Astrocyte (in vitro differentiated cells and primary cell): ENCODE results near the gene DYNLT2. TPM values are rescaled to one million over a fixed set of nuclear protein-coding genes. Genes with fewer than 3 reads are reported as not detected.

ENCODE experiments used
- DNase-seq: peaks from one replicate; pipeline ENCODE4 v3.0.0-alpha.2; 2010; ENCODE audit warnings: low read depth
- FAIRE-seq: peaks from 2 replicates; lab custom pipeline; 2011; peaks lifted over from hg19 to GRCh38; lab: Jason Lieb, UNC
- H2AFZ ChIP-seq: 2 replicates; pipeline ENCODE4 v1.6.0; 2012; ENCODE audit warnings: low read depth, low read length, inconsistent platforms
- H3K27ac ChIP-seq: 2 replicates; pipeline ENCODE4 v1.5.1; 2011; ENCODE audit warnings: low read depth, low read length, inconsistent platforms
- H3K27me3 ChIP-seq: 2 replicates; pipeline ENCODE4 v1.6.0; 2011; ENCODE audit warnings: low read length, inconsistent platforms; ENCODE audit not compliant: insufficient read depth
- H3K36me3 ChIP-seq: 2 replicates; pipeline ENCODE4 v1.5.1; 2011; ENCODE audit warnings: low read length, inconsistent platforms; ENCODE audit not compliant: insufficient read depth
- H3K4me1 ChIP-seq: 2 replicates; pipeline ENCODE4 v1.5.1; 2011; ENCODE audit warnings: low read length, inconsistent platforms; ENCODE audit not compliant: insufficient read depth
- H3K4me2 ChIP-seq: 2 replicates; pipeline ENCODE4 v1.6.0; 2012; ENCODE audit warnings: low read length, inconsistent platforms
- H3K4me3 ChIP-seq: 2 replicates; pipeline ENCODE4 v1.5.1; 2011; ENCODE audit warnings: low read depth, mild to moderate bottlenecking, low read length, inconsistent platforms; ENCODE audit not compliant: insufficient read depth
- H3K79me2 ChIP-seq: 2 replicates; pipeline ENCODE4 v1.6.0; 2012; ENCODE audit warnings: mild to moderate bottlenecking, low read length, inconsistent platforms; ENCODE audit not compliant: insufficient read depth
- H3K9ac ChIP-seq: 2 replicates; pipeline ENCODE4 v1.6.0; 2012; ENCODE audit warnings: mild to moderate bottlenecking, low read length, inconsistent platforms
- H3K9me3 ChIP-seq: 2 replicates; pipeline ENCODE4 v1.5.1; 2012; ENCODE audit warnings: low read depth, mild to moderate bottlenecking, low read length, inconsistent platforms; ENCODE audit not compliant: insufficient read depth
- H4K20me1 ChIP-seq: 2 replicates; pipeline ENCODE4 v1.6.0; 2012; ENCODE audit warnings: low read length, inconsistent platforms; ENCODE audit not compliant: insufficient read depth
- H3K27ac Mint-ChIP-seq: one replicate; pipeline ENCODE4 v1.8.0; 2021; ENCODE audit warnings: mild to moderate bottlenecking, mixed read lengths; ENCODE audit not compliant: unreplicated experiment
- H3K27me3 Mint-ChIP-seq: one replicate; pipeline ENCODE4 v1.8.0; 2021; ENCODE audit warnings: low read depth, mixed read lengths; ENCODE audit not compliant: unreplicated experiment
- H3K36me3 Mint-ChIP-seq: one replicate; pipeline ENCODE4 v1.8.0; 2021; ENCODE audit warnings: low read depth, mixed read lengths; ENCODE audit not compliant: unreplicated experiment
- H3K4me1 Mint-ChIP-seq: one replicate; pipeline ENCODE4 v1.8.0; 2021; ENCODE audit warnings: low read depth, mixed read lengths; ENCODE audit not compliant: unreplicated experiment
- H3K4me3 Mint-ChIP-seq: one replicate; pipeline ENCODE4 v1.8.0; 2021; ENCODE audit warnings: mild to moderate bottlenecking, moderate library complexity, mixed read lengths; ENCODE audit not compliant: unreplicated experiment
- H3K9me3 Mint-ChIP-seq: one replicate; pipeline ENCODE4 v1.8.0; 2021; ENCODE audit warnings: mild to moderate bottlenecking, mixed read lengths; ENCODE audit not compliant: unreplicated experiment
- CTCF ChIP-seq: IDR thresholded peaks from 2 replicates; pipeline ENCODE4 v1.5.1; 2011; ENCODE audit warnings: low read depth, mild to moderate bottlenecking, inconsistent platforms, low read length, moderate library complexity; ENCODE audit not compliant: insufficient read depth
- EZH2 ChIP-seq: IDR thresholded peaks from 2 replicates; pipeline ENCODE4 v1.6.1; 2012; ENCODE audit warnings: mild to moderate bottlenecking, low read length, inconsistent platforms; ENCODE audit not compliant: insufficient read depth
- total RNA-seq: library from RNA; stranded (reverse); gene quantifications from 2 replicates; pipeline ENCODE4 v1.2.1, GENCODE V29; 2021

The DYNLT2 gene
- total RNA-seq, 1 donor from 2014 or later, result 1.0 TPM

DNA sequence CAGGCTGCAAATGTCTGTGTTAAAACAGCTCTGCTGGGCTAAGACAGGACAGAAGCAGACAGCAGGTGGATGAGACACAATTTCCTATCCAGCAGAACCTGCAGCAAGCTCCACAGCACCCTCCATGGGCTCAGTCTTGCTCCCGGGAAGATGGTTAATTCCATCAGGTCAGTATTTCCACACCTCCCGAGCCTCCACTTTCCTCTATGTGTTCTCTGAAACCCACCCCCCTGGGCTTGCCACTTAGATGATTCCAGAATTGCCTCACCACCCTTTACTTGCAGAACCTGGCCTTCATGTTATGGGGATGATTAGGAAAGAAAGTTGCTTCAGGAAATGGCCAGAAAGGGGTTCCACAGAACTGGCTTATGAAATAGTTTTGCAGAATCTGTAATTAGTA, 43.8 kb upstream of the DYNLT2 start:
- Histone ChIP-seq H3K4me2 (no peak overlapping the region), H3K27ac (no peak overlapping the region), H3K9ac (no peak overlapping the region), H3K79me2 (no peaks in the 10 kb centered on the region), H3K9me3 (no peaks in the 10 kb centered on the region), H2AFZ (no peak overlapping the region), H3K27me3 (peaks cover 11% of the 10 kb centered on the region), H3K4me1 (peaks cover 4% of the 10 kb centered on the region), H3K36me3 (no peaks in the 10 kb centered on the region), H3K4me3 (no peak overlapping the region), H4K20me1 (no peaks in the 10 kb centered on the region)
- Mint-ChIP-seq H3K36me3 (no peaks in the 10 kb centered on the region), H3K4me3 (no peak overlapping the region), H3K4me1 (peaks cover 7% of the 10 kb centered on the region), H3K27me3 (peaks cover 52% of the 10 kb centered on the region), H3K9me3 (no peaks in the 10 kb centered on the region), H3K27ac (peak overlapping the region; percentile 45)
- TF ChIP-seq CTCF (no peak), EZH2 (no peak)
- FAIRE-seq (no peak), DNase-seq (no peak)

- Mint-ChIP-seq H3K27ac (no peak overlapping the region), H3K9me3 (no peaks in the 10 kb centered on the region), H3K36me3 (no peaks in the 10 kb centered on the region), H3K27me3 (peaks cover 59% of the 10 kb centered on the region), H3K4me1 (peaks cover 6% of the 10 kb centered on the region), H3K4me3 (no peak overlapping the region)
- H4K20me1 ChIP-seq, result no peaks in the 10 kb centered on the region
- no peak overlapping the region for H2AFZ ChIP-seq
- no peak overlapping the region for H3K4me3 ChIP-seq
- DNase-seq (no peak), FAIRE-seq (no peak)
- H3K9me3 ChIP-seq, result no peaks in the 10 kb centered on the region
- no peak overlapping the region for H3K4me2 ChIP-seq
- peaks cover 8% of the 10 kb centered on the region for H3K4me1 ChIP-seq
- TF ChIP-seq CTCF, result no peak
- H3K27me3 ChIP-seq, result peaks cover 8% of the 10 kb centered on the region
- H3K36me3 ChIP-seq, result no peaks in the 10 kb centered on the region
- H3K27ac ChIP-seq, result no peak overlapping the region
- no peaks in the 10 kb centered on the region for H3K79me2 ChIP-seq
- no peak overlapping the region for H3K9ac ChIP-seq
Measured at GRCh38 chr6:169794317-169795055, 43.1 kb upstream of the DYNLT2 start.

DNA sequence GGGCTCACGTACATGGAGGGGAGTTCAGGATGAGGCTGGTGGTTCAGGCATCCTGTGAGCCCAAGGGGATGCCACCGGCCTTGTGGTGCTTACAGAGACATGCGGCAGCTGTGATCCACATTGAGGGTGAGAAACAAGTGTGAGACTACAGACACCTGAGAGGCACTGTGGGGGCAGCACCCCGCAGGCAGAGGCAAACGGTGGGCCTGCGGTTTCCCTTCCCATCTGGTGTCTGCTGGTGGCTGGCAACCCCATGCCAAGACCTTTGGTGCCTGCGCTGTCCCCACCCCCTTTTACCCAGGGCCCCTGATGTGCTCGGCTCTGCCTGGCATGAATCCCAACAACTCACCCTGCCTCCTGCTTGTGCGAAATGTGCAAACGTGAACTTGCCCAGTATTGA, 42.0 kb upstream of the DYNLT2 start:
- H3K27ac Mint-ChIP-seq, result no peak overlapping the region
- no peak for DNase-seq
- H3K4me1 ChIP-seq, result peaks cover 9% of the 10 kb centered on the region

More for the DNA sequence above, 42.0 kb upstream of the DYNLT2 start:
- peaks cover 8% of the 10 kb centered on the region for H3K27me3 ChIP-seq
- no peak overlapping the region for H3K4me2 ChIP-seq
- H3K4me1 Mint-ChIP-seq, result peaks cover 6% of the 10 kb centered on the region
- no peak for FAIRE-seq
- H3K27ac ChIP-seq, result no peak overlapping the region
- no peaks in the 10 kb centered on the region for H3K9me3 Mint-ChIP-seq
- no peak overlapping the region for H3K9ac ChIP-seq
- TF ChIP-seq EZH2, result no peak
- no peak for TF ChIP-seq CTCF
- no peak overlapping the region for H2AFZ ChIP-seq
- no peak overlapping the region for H3K4me3 ChIP-seq
- H3K36me3 ChIP-seq, result no peaks in the 10 kb centered on the region
- H3K9me3 ChIP-seq, result no peaks in the 10 kb centered on the region
- no peak overlapping the region for H3K4me3 Mint-ChIP-seq
- H3K36me3 Mint-ChIP-seq, result no peaks in the 10 kb centered on the region
- no peaks in the 10 kb centered on the region for H4K20me1 ChIP-seq
- peaks cover 66% of the 10 kb centered on the region for H3K27me3 Mint-ChIP-seq
- H3K79me2 ChIP-seq, result no peaks in the 10 kb centered on the region
